Breast epithelium (tissue), 4 donors: ENCODE data around the gene RPS19. TPM values are rescaled to one million over a fixed set of nuclear protein-coding genes. Genes with fewer than 3 reads are reported as not detected.

Source experiments
- DNase-seq, 2 donors: peaks; one replicate each; pipeline ENCODE4 v3.0.0-alpha.2; 2019; ENCODE audit warnings: low spot score in 2 of 2
- H3K27ac ChIP-seq, 2 donors: fragments of 200-600 bp; sonication (generic) in 1 of 2; one replicate each; pipeline ENCODE4 v1.5.1; 2016 to 2019; ENCODE audit warnings: mild to moderate bottlenecking in 1 of 2
- H3K27me3 ChIP-seq, 2 donors: fragments of 200-600 bp; sonication (generic) in 1 of 2; one replicate each; pipeline versions ENCODE4 v1.5.1 to v1.6.0; 2017 to 2019; ENCODE audit warnings: control low read depth in 1 of 2, mild to moderate bottlenecking in 1 of 2
- H3K36me3 ChIP-seq: fragments of 200-600 bp; one replicate; pipeline ENCODE4 v1.5.1; 2019
- H3K4me1 ChIP-seq, 2 donors: fragments of 200-600 bp; sonication (generic); one replicate each; pipeline ENCODE4 v1.5.1; 2016 to 2019; ENCODE audit warnings: control low read depth in 1 of 2
- H3K4me3 ChIP-seq, 3 donors: fragments of 200-600 bp; sonication (generic); 1 replicate in 2 of 3; 2 replicates in 1 of 3; pipeline ENCODE4 v1.5.1; 2016 to 2019; ENCODE audit warnings: mild to moderate bottlenecking in 3 of 3, moderate library complexity in 2 of 3
- H3K9me3 ChIP-seq, 2 donors: fragments of 200-600 bp; sonication (generic) in 1 of 2; one replicate each; pipeline ENCODE4 v1.5.1; 2016 to 2019; ENCODE audit warnings: control low read depth in 1 of 2
- POLR2A ChIP-seq: fragments of 450-650 bp; IDR thresholded peaks from one replicate; pipeline ENCODE4 v1.6.1; 2016; ENCODE audit warnings: antibody characterized with exemption, mild to moderate bottlenecking, moderate library complexity
- POLR2AphosphoS5 ChIP-seq, 3 donors: sonication (generic); formaldehyde crosslinking; IDR thresholded peaks; one replicate each; pipeline ENCODE4 v1.6.1; 2017; ENCODE audit warnings: antibody characterized with exemption in 3 of 3
- intact Hi-C: fragments of 100-400 bp; cut with DNase I; formaldehyde crosslinking; loops from one replicate; pipeline ENCODE4 v1.15.1; 2023; ENCODE audit warnings: low total_unique reads
- total RNA-seq, 3 donors: library from RNA; depleted of rRNA; stranded (reverse); fragments of >200 nt; gene quantifications; one replicate each; pipeline ENCODE4 v1.1.0, GENCODE V29; 2016
- TF ChIP-seq, protein P1 (sequence below), 3 donors: fragments of 450-650 bp; IDR thresholded peaks; one replicate each; pipeline ENCODE4 v1.5.1; 2016 to 2017; ENCODE audit warnings: antibody characterized with exemption in 3 of 3, mild to moderate bottlenecking in 3 of 3, moderate library complexity in 3 of 3

Gene RPS19
- total RNA-seq, 3 donors from 2014 or later, result 756 to 2,084 (median 1,264) TPM

DNA sequence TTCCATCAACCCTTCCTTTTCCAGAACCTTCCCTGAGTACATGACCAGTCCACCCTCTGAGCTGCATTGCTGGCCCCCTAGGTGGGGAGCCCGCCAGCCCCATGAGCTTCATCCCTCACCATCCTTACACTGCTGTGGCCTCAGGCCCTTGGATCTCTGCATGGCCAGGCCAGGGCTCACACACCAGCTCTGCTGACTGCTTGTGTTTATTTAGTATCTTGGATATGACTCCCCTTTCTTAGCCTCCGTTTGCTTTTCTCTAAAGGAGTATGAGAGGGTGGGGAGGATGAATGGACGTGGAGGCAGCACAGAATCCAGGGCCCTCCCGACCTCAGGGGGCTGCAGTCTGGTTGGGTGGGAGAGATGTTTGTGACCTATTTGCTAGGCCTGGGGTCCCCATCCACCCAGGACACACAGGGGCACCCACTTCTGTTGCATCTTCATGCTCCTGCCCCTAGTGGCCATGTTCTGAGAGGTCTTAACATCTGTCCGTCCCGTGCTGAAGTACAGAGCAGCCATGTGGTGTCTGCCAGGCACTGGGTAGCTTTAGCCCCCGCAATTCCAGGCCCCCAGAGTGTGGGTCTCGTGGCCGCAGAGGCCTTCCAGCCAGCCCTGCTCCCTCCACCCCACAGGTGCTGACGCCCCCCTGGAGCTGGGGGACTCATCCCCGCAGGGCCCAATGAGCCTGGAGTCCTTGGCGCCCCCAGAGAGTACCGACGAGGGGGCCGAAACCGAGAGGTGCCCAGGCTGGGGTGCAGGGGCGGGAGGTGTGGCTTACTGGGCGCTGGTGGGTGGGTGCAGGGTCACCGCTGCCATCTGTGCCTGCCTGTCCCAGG lies 35.9 kb downstream of the RPS19 start:
- no peak for DNase-seq
- no peak overlapping the region for H3K4me3 ChIP-seq
- H3K27ac ChIP-seq, result no peak overlapping the region
- TF ChIP-seq POLR2AphosphoS5 (IDR thresholded peaks at IDR 0.05) (no peak), POLR2A (no peak)
- TF ChIP-seq, protein P1, sequence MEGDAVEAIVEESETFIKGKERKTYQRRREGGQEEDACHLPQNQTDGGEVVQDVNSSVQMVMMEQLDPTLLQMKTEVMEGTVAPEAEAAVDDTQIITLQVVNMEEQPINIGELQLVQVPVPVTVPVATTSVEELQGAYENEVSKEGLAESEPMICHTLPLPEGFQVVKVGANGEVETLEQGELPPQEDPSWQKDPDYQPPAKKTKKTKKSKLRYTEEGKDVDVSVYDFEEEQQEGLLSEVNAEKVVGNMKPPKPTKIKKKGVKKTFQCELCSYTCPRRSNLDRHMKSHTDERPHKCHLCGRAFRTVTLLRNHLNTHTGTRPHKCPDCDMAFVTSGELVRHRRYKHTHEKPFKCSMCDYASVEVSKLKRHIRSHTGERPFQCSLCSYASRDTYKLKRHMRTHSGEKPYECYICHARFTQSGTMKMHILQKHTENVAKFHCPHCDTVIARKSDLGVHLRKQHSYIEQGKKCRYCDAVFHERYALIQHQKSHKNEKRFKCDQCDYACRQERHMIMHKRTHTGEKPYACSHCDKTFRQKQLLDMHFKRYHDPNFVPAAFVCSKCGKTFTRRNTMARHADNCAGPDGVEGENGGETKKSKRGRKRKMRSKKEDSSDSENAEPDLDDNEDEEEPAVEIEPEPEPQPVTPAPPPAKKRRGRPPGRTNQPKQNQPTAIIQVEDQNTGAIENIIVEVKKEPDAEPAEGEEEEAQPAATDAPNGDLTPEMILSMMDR (IDR thresholded peaks at IDR 0.05), result no peak
- no peaks in the 10 kb centered on the region for H3K36me3 ChIP-seq
- no peaks in the 10 kb centered on the region for H3K27me3 ChIP-seq
- no peaks in the 10 kb centered on the region for H3K4me1 ChIP-seq
- intact Hi-C loops, result no loop called here
- H3K9me3 ChIP-seq, result no peaks in the 10 kb centered on the region

DNA sequence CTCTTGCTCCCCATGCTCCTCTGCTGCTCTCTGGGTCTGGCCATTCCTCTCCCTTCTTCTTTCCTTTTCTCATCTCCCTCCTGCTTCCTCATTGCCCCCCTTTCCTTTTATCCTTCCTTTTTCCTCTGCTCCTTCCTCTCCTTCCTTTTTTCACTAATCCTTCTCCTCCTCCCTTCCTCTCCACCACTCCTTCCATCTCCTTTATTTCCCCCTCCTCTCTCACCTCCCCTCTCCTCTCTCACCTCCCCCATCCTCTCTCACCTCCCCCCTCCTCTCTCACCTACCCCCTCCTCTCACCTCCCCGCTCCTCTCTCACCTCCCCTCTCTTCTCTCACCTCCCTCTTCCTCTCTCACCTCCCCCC lies 36.5 kb downstream of the RPS19 start:
- TF ChIP-seq POLR2AphosphoS5 (IDR thresholded peaks at IDR 0.05), result no peak
- TF ChIP-seq, protein P1 (IDR thresholded peaks at IDR 0.05), result no peak
- no peak for TF ChIP-seq POLR2A
- H3K4me1 ChIP-seq, result no peaks in the 10 kb centered on the region
- no peak overlapping the region for H3K4me3 ChIP-seq
- H3K9me3 ChIP-seq, result no peaks in the 10 kb centered on the region
- DNase-seq, result no peak
- H3K27me3 ChIP-seq, result no peaks in the 10 kb centered on the region
- intact Hi-C loops, result no loop called here
- H3K27ac ChIP-seq, result no peak overlapping the region
- H3K36me3 ChIP-seq, result peaks cover 2% of the 10 kb centered on the region

DNA sequence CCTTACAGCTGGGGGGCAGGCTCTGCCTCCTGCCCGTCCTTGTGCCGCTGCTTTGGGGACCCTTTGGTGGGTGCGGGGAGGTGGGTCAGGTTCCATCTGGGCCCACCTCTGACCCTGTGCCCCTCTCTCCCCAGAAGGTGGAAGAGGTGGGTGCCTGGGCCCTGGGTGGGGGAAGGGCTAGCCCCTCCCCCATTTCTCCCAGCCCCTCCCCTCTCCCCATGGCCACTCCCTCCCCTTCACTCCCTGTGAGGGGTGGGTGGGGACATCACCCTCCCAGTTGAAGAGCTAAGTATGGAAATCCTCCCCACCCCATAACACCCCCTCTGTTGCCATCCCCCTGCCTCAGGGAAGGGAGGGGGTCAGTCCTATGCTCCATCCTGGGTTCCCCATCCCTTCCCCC lies 37.1 kb downstream of the RPS19 start:
- no peak overlapping the region for H3K4me3 ChIP-seq
- peaks cover 6% of the 10 kb centered on the region for H3K36me3 ChIP-seq
- H3K27me3 ChIP-seq, result no peaks in the 10 kb centered on the region
- no peaks in the 10 kb centered on the region for H3K9me3 ChIP-seq
- no peak for DNase-seq
- intact Hi-C loops, result no loop called here
- H3K4me1 ChIP-seq, result no peaks in the 10 kb centered on the region
- H3K27ac ChIP-seq, result no peak overlapping the region
- TF ChIP-seq POLR2A (no peak), POLR2AphosphoS5 (IDR thresholded peaks at IDR 0.05) (no peak)
- TF ChIP-seq, protein P1 (IDR thresholded peaks at IDR 0.05), result no peak

DNA sequence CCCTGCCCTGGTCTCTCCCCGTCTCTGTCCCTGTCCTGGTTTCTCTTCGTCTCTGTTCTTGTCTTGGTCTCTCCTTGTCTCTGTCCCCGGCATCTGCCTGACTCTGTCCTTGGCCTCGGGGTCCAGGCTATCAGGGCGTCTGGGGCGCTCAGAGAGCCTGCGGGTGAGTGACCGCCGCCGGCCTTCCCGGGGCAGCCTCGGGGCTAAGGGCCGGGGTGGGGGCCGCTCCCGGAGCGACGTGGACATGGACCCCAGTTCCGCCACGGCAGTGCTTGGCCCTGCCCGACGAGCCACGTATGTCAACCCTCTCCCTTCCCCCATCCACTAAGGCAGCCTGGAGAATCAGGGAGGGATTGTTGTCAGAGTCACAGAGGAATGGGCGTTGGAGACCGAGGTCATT lies 37.8 kb downstream of the RPS19 start:
- TF ChIP-seq POLR2AphosphoS5 (IDR thresholded peaks at IDR 0.05), result no peak
- H3K27me3 ChIP-seq, result no peaks in the 10 kb centered on the region
- no peaks in the 10 kb centered on the region for H3K4me1 ChIP-seq
- H3K9me3 ChIP-seq, result no peaks in the 10 kb centered on the region
- no peak overlapping the region for H3K27ac ChIP-seq
- peaks cover 12% of the 10 kb centered on the region for H3K36me3 ChIP-seq
- intact Hi-C loops, result no loop called here
- H3K4me3 ChIP-seq, result no peak overlapping the region
- DNase-seq, result no peak

DNA sequence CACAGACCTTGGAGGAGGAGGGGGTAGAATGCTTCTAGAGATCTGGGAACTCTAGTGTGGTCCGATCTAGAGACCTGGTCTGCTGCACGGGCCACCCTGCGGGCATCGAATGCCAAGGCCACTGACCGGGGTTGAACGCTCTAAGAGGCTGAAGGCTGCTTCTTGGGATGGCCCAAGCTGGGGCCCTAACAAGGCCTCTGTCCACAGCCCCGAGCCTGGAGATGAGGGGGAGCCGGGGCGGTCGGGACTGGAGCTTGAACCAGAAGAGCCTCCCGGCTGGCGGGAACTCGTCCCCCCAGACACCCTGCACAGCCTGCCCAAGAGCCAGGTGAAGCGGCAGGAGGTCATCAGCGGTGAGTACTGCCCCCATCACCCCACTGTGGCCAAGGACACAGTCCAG lies 38.2 kb downstream of the RPS19 start:
- H3K27ac ChIP-seq, result no peak overlapping the region
- H3K36me3 ChIP-seq, result peaks cover 16% of the 10 kb centered on the region
- intact Hi-C loops, result no loop called here
- H3K4me1 ChIP-seq, result no peaks in the 10 kb centered on the region
- H3K4me3 ChIP-seq, result no peak overlapping the region
- TF ChIP-seq, protein P1 (IDR thresholded peaks at IDR 0.05), result no peak
- TF ChIP-seq POLR2A (no peak), POLR2AphosphoS5 (IDR thresholded peaks at IDR 0.05) (no peak)
- no peaks in the 10 kb centered on the region for H3K27me3 ChIP-seq
- no peaks in the 10 kb centered on the region for H3K9me3 ChIP-seq
- DNase-seq, result no peak
